GM18907 (cell line): ENCODE results near the gene PWP2.
"Not testable (repeated sequence)": the region's sequence is repeated elsewhere in the genome, so short reads cannot be mapped to it uniquely, and the experiment has no call there.

Experiments
- ATAC-seq: cut with Tn5 transposase; IDR thresholded peaks from one replicate; pipeline ENCODE4 v1.9.1; 2021; ENCODE audit warnings: mild to moderate bottlenecking, moderate library complexity; ENCODE audit not compliant: unreplicated experiment

PWP2 gene

DNA sequence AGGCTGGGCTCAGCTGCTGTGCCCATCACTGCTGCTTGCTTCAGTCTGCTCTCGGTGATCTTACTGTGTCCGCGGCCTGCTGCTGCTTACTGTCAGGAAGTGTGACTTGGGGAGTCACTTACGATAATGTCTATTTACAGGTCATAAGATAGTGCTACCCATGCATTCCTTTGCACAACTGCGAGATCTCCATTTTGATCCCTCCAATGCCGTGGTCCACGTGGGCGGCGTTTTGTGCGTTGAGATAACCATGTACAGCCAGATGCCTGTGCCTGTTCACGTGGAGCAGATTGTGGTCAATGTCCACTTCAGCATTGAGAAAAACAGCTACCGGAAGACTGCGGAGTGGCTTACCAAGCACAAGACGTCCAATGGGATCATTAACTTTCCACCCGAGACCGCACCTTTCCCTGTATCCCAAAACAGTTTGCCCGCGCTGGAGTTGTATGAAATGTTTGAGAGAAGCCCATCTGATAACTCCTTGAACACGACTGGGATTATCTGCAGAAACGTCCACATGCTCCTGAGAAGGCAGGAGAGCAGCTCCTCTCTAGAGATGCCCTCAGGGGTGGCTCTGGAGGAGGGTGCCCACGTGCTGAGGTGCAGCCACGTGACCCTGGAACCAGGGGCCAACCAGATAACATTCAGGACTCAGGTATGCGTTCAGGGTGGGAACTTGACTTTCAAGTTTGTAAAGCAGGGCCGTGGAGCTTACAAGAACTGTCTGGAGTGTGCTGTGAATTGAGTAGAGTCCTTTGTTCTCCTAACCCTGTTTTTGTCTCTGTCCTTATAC lies 24.4 kb upstream of the PWP2 start:
- no peak for ATAC-seq

DNA sequence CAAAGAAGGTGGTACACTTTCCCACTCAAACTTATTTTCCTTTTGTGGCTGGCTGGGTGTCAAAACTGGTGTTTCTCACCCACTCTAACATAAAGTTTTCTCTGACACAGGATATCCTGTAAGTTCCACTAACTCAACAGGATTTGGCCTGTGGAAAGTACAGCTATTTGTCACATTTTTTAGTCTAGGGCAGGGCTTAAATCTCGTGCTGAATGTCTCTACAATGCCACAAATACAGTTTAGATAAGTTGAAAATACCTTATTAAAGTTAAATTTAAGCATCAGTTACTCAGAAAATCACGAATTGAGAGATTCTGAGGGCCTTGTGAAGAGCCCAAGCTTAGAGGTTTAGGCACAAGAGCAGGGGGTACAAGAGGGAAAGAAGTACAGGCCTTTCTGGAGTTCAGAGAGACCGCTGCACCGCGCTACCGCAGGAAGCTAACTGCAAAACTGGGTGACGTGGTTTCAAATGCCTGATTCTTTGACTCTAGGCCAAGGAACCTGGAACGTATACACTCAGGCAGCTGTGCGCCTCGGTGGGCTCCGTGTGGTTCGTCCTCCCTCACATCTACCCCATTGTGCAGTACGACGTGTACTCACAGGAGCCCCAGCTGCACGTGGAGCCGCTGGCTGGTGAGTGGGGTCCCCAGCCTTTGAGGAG lies 23.4 kb upstream of the PWP2 start:
- no peak for ATAC-seq

DNA sequence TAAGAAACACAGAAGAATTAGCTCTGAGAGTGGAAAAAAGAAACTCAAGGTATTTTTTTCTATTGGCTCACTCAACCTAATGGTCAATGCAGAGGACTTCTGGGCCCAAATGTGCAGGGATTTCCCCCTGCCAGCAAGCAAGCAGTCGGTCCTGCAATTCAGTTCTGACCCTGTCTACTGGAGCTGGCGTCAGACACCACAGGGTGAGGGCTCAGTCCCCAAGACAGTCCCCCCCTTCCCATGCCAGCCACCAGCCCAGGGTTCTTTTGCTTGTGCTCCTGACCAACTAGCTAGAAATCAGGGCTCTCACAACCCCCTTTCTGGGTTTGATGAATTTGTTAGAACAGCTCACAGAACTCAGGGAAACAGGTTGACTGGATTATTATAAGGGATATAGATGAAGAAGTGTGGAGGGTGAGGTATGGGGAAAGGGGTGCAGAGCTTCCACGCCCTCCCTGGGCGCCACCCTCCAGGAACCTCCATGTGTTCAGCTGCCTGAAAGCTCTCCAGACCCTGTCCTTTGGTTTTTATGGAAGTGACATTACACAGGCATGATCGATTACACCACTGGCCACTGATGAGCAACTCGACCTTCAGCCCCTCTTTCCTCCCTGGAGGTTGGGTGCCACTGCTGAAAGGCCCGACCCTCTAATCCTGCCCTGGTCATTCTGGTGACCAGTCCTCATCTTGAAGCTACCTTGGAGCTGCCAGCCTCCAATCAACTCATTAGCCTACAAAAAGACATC lies 22.5 kb upstream of the PWP2 start:
- no peak for ATAC-seq

DNA sequence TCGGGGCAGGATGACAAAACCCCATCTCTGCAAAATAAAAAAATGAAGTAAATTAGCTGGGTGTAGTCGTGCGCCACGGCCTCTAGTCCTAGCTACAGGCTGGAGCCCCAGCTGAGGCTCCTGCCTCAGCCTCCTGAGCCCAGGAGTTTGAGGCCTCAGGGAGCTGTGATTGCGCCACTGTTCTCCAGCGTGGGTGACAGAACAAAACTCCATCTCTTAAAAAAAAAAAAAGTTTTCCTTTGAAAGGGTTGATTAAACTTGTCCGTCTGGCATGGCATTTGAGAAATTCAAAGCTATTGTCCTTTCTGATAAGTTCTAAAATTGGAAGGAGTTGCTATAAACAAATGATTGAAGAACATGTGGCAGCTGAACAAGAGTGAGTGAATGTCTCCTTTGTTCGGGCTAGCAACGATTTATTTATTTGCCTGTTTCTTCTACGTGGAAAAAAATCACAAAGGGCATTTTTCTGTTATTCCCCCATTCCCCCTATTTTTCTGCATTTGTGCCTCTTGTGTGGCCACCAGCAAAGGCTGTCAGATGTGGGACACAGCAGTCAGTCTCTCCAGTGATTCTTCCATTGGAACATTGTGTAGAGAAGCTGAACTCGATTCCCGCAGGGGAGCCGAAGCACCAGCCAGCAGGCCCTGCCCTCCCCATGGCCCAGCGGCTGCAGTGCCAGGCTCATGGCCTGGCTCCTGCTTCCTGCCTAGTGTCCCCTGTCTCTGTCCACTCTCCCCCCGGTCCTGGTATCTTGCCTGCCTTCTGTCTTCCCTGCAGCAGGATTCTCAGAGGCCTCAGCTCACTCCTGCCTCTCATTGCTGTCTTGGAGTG lies 21.5 kb upstream of the PWP2 start:
- ATAC-seq: no peak

DNA sequence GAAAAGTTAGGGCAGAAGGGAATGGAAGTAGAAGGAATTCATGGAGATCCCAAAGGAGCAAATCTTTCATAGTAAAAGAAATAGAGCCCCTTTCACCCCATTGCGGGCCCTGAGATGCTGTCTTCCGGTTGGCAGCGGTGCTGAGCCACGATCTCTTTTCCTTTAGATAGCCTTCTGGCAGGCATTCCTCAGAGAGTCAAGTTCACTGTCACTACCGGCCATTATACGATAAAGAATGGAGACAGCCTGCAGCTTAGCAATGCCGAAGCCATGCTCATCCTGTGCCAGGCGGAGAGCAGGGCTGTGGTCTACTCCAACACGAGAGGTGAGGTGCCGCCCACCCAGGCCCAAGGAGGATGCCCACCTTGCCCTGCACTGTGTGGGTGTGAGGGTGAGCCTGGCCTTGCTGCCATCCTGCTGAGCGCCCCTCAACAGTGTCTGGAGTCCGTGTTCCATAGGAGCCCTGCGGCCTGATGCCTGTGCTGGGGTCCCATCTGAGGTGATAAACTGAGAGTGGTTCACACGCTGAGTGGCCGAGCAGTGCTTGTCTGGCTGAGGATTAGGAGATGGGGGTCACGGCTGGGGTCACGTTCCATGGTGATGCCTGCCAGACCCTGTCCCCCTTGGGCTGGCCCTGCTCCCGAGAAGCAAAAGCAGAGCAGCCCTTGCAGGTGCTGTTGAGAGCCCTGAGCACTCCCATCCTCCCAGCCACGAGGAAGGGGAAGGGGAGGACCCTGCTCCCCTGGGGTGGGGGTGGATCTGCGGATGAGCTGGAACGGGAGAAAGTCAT lies 20.4 kb upstream of the PWP2 start:
- ATAC-seq: no peak

DNA sequence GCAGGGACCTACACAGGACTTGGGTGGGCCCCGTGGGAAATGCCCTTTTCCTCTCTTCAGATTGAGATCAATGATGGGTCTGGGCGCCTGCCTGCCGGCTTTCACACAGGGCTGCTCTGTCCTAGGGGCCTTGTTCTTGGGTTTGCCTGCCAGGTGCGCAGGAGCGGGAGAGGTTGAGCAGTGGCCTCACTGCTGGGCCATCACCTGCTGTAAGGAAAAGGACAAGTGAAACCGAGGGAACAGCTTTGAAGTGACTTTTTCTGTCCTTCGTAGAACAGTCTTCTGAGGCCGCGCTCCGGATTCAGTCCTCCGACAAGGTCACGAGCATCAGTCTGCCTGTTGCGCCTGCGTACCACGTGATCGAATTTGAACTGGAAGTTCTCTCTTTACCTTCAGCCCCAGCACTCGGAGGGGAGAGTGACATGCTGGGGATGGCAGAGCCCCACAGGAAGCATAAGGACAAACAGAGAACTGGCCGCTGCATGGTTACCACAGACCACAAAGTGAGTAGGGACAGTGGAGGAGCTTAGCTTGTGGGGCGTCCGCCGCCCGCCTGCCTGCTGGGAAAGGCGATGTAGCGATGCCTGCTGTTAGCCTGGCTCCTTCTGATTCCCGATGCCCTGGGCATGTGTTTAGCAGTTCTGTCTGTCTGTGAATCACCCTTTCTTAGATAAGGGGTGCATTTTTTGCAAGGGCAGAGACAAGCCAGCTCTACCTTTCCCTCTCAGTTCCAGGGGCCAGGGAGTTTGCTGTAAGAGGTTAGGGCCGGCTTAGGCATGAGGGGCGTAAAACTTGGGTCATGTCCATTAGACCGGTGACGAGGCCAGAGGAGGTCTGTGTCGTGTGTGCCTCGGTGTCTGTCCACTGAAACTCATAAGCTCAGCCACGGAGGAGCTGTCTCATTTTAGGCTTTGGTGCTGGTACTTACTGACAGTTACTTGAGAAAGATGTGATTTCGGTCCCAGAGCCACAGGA lies 19.5 kb upstream of the PWP2 start:
- ATAC-seq: no peak

DNA sequence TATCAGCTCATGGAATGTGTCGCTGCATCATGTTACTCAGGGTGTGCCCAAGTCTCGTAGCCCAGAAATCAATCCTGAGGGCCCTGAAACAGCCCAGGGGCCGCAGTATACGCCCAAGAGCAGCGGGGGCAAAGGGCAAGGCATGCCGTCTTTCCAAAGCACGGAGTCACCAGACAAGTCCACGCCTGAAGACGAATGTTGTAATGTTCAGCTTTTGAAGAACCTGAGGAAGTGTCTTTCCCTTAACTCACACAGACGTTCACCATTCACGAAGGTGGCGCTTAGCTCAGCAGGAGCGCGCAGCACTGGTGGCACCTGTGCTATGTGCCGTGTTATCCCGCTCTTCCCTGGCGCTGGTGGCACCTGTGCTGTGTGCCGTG lies 18.8 kb upstream of the PWP2 start:
- ATAC-seq: no peak

DNA sequence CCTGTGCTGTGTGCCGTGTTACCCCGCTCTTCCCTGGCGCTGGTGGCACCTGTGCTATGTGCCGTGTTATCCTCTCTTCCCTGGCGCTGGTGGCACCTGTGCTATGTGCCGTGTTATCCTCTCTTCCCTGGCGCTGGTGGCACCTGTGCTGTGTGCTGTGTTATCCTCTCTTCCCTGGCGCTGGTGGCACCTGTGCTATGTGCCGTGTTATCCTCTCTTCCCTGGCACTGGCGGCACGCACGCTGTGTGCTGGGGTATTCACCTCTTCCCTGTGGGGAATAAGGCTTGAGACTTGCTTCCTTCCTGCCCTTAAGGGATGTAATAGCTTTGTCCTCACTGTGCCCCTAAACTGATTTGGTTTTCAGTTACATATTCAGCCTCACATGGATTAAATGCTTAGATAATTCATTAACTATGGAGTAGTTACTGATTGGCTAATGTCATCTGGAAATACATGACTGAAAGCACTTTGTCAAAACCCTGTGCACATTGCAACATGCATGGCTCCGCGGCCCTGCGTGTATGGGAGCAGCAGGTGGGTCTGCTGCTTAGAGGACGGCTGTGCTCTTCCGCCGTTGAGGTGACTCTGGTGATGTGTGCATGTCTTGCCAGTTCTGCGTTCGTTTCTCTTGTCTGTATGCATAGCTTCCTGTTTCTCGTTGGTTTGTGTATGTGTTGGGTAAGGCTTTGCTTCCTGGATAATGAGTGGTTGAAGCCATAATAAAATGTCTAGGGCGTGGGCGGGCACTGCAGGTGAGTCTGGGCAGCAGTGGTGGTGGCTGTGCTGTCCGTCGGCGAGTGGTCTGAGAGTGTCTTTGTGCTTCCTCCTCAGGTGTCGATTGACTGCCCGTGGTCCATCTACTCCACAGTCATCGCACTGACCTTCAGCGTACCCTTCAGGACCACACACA lies 17.9 kb upstream of the PWP2 start:
- peak; percentile 68 for ATAC-seq

DNA sequence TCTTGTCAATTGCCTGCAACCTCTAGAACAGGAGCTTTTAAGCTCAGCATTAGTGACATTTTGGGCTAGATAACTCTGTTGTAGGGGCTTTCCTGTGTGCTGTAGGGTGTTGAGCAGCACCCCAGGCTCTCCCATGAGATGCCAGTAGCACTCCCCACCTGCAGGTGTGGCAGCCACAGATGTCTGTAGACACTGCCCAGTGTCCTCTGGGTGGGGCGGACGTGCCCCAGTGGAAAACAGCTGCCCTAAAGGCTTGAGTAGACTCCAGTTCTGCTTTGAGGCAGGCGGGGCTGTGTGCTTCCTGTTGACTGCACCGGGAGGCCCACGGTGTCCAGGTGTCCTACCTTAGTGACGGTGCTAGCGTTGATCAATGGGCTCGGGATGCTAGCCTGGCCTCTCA lies 16.9 kb upstream of the PWP2 start:
- ATAC-seq: no peak

DNA sequence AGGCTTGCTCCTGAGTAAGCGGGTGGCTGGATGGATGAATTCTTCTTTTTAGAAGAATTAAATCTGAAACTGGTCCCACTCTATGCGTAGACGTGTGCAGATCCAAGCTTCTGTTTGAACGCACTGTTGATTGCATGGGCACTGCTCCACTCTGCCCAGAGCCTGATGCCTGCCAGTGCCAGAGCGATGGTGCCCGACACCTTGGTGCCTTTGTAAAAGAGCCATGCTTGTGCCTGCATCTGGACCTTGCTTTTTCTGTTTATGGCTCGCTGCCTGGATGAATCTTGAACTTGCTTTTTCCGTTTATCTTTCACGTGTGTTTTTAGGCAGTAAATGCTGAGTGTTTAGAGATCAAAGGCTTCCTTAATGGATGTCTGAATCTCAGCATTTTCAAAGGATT lies 15.0 kb upstream of the PWP2 start:
- ATAC-seq: no peak

DNA sequence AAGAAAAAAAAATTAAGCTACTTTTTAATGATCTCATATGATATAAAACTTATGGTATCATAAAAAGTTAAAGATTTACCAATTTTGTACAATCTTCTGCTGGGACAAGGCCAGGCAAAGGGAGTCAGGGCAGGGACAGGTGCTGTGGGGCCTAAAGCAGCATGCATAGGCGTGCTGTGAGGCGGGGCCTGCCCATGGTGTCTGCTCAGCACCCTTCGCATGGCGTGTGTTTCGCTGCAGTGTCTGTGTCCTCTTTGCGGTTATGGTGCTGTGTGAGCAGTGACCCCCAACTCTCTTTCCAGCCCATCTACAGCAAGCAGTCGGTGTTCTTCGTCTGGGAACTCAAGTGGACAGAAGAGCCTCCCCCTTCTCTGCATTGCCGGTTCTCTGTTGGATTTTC lies 13.4 kb upstream of the PWP2 start:
- no peak for ATAC-seq

DNA sequence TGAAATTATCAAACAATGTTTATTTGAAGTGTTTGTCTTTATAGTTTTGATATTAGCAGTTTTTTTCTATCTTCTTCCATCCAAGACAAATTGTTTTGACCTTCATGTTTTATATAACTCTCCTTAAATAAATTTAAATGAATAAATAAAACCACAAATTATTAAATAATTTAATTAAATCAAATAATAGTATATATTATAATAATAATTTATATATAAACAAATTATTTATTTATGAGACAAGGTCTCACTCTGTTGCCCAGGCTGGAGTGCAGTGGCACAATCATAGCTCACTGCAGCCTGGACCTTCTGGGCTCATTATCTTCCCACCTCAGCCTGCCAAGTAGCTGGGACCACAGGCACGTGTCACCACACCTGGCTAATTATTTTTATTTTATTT lies 12.4 kb upstream of the PWP2 start:
- no peak for ATAC-seq

DNA sequence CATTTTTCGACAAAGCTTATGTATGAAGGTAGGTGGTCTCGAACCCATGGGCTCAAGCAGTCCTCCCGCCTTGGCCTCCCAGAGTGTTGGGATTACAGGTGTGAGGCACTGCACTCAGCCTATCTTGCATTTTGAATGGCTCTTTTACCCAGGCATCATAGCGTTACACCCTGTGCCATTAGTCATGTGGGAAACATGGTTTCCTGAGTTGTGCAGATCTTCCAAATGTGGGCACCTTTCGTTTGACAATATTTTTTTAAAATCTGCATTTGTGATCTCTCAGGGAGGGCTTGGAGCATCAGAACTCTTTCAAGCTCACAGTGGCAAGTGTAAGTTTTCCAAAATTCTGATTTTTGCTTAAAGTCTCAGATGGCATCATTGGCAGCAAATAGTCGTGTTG lies 8.7 kb upstream of the PWP2 start:
- ATAC-seq: not testable (repeated sequence)

DNA sequence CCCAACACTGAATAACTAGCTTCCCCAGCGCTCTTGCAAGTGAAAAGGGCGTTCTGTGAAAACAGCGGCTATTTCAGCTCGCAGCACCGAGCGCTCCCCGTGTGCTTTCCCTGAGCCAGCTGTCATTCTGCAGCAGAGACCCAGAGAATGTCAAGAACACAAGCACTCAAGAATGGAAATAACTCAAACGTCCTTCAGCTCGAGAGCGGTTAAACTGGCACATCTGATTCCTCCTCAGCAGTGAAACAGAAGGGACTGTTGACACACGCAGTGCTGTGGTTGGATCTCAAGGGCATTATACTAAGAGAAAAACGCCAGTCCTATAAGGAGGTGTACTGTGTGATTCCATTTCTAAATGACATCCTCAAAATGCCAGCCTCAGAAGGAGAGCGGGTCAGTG lies 8.2 kb upstream of the PWP2 start:
- not testable (repeated sequence) for ATAC-seq

DNA sequence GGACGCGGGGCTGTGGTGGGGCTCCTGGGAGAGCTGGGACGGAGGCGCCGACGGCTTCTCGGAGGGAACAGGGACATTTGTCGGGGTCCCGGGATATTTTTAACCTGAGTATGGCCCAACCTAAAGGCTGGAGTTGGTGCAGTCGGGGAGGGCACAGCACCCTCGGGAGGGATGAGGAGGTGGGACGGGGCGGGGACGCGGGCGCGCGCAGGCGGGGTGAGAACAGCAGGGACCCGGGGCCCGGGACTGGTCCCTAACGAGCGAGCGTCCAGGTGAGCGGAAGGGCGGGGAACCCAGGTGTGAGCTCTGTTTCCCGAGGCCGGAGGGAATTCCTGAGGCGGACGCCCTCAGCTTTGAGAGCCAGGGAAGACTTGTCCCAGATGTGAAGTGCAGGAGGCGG lies 390 bp downstream of the PWP2 start:
- ATAC-seq: not testable (repeated sequence)

DNA sequence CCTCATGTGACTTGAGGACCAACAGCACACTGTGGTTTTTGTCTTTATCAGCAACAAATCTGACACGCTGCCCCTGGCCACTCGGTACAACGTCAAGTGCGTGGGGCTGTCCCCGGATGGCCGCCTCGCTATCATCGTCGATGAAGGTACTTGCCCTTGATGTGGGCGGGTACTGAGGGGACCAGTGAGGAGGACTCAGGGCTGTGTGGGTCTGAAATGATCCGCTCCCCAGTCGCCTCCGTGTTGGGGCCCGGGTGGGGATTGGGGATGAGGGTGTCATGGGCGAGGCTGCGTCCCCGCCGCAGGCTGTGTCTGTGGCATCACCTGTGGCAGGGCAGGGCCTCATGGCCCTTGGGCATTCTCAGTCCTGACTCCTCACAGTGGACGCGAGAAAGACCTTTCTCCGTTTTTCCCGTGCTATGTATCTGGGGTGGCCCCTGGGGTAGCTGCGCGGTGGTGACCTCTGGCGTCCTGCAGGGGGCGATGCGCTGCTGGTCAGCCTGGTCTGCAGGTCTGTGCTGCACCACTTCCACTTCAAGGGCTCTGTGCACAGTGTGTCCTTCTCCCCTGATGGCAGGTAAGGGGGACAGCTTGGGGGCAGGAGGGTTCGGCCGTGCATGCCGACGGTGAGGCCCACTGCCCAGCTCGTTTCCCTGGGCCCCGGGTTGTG lies 6.6 kb downstream of the PWP2 start:
- not testable (repeated sequence) for ATAC-seq

DNA sequence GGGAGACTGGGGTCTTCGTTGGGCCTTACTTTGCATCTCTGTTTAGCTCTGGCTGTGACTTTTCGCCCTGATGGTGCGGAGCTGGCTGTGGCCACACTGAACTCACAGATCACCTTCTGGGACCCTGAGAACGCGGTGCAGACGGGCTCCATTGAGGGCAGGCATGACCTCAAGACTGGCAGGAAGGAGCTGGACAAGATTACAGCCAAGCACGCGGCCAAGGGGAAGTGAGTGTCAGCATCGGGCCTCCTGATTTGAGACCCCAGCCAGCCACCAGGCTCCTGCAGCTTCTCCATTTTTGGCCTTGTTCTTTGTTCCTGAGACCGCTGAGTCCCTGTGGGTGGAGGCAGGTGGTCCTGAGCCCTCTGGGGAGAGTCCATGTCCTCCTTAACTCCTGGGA lies 14.9 kb downstream of the PWP2 start:
- not testable (repeated sequence) for ATAC-seq

DNA sequence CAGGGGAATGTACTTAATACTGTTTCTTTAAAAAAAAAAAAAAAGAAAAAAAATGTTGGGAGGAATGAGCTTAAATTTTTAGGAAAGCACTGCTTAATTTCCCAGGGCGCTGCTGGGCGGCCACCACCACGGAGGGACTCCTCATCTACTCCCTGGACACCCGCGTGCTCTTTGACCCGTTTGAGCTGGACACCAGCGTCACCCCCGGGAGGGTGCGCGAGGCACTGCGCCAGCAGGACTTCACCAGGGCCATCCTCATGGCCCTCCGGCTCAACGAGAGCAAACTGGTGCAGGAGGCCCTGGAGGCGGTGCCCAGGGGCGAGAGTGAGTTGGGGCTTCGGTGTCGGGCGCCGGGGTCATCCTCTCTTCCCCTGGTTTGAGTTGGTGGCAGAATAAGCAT lies 20.6 kb downstream of the PWP2 start:
- not testable (repeated sequence) for ATAC-seq
